ENCODE data around the gene EIF3B. TPM values are rescaled to one million over a fixed set of nuclear protein-coding genes. Genes with fewer than 3 reads are reported as not detected.
"Not testable (repeated sequence)": the region's sequence is repeated elsewhere in the genome, so short reads cannot be mapped to it uniquely, and the experiment has no call there.

EIF3B gene
- total RNA-seq, 4 donors from 2014 or later = 116 to 251 (median 122) TPM

DNA sequence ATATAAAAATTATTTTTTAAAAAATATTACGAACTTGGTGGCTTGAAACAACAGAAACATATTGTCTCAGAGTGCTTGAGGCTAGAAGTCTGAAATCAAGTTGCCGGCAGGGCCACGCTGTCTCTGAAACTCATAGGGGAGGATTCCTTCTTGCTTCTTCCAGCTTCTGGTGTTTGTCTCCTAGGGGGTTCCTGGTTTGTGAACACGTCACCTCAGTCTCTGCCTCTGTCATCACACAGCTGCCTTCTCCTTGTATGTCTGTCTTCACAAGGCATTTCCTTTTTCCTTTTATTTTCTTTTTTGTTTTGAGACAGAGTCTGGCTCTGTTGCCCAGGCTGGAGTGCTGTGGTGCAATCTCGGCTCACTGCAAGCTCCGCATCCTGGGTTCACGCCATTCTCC is 27.7 kb upstream of the EIF3B start:
- TF ChIP-seq CTCF (IDR thresholded peaks at IDR 0.05) = no peak
- DNase-seq (ENCODE audit: low spot score) = no peak
- ATAC-seq (ENCODE audit: low FRiP score) = no peak

GRCh38 chr7:2330493-2330892 is 24.1 kb upstream of the EIF3B start:
- no peak for ATAC-seq (ENCODE audit: low FRiP score)
- no peak for TF ChIP-seq CTCF (IDR thresholded peaks at IDR 0.05)

GRCh38 chr7:2331707-2332106 is 22.9 kb upstream of the EIF3B start:
- no peak for TF ChIP-seq CTCF (IDR thresholded peaks at IDR 0.05)
- DNase-seq (ENCODE audit: low spot score) (no peak), ATAC-seq (ENCODE audit: low FRiP score) (no peak)

More at GRCh38 chr7:2330493-2330892, 24.1 kb upstream of the EIF3B start:
- no peak for DNase-seq (ENCODE audit: low spot score)

- not testable (repeated sequence) for ATAC-seq (ENCODE audit: low FRiP score); DNase-seq (ENCODE audit: low spot score)
Observed at GRCh38 chr7:2332606-2333231, 21.9 kb upstream of the EIF3B start.

DNA sequence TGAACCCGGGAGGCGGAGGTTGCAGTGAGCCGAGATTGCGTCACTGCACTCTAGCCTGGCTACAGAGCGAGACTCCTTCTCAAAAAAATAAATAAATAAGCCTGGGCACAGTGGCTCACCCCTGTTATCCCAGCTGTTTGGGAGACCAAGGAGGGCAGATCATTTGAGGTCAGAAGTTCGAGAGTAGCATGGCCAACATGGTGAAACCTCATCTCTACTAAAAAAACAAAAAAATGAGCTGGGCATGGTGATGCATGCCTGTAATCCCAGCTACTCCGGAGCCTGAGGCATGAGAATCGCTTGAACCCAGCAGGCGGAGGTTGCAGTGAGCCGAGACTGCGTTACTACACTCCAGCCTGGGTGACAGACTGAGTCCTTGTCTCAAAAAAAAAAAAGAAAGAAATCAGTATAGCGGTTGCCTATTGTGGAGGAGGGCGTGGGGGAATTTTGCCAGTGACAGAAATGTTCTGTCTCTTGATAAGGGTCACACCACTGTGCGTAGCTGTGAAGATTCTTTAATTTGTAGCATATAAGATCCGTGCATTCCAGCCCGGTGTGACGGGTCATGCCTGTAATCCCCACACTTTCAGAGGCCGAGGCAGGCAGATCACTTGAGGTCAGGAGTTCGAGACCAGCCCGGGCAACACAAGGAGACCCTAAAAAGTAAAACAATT is 17.9 kb upstream of the EIF3B start:
- no peak for TF ChIP-seq CTCF (IDR thresholded peaks at IDR 0.05)
- ATAC-seq (ENCODE audit: low FRiP score) (no peak), DNase-seq (ENCODE audit: low spot score) (no peak)

GRCh38 chr7:2347351-2348063 is 7.1 kb upstream of the EIF3B start:
- ATAC-seq (ENCODE audit: low FRiP score) = not testable (repeated sequence)

GRCh38 chr7:2350055-2350454 is 4.6 kb upstream of the EIF3B start:
- no peak for ATAC-seq (ENCODE audit: low FRiP score)
- no peak for TF ChIP-seq CTCF (IDR thresholded peaks at IDR 0.05)
- DNase-seq (ENCODE audit: low spot score) = no peak

More at GRCh38 chr7:2347351-2348063, 7.1 kb upstream of the EIF3B start:
- DNase-seq (ENCODE audit: low spot score) = not testable (repeated sequence)

DNA sequence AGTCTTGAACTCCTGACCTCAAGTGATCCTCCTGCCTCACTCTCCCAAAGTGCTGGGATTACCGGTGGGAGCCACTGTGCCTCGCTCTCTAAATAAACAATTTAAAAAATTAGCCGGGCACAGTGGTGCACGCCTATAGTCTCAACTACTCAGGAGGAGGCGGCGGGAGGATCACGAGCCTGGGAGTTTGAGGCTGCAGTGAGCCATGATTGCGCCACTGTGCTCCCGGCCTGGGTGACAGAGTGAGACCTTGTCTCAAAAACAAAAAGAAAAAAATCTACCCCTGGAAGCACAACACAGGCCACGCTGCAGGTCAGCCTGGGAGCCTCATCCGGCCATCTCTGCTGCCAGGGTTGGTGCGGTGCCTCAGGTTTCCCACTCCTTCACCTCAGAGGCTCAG is 3.8 kb upstream of the EIF3B start:
- no peak for TF ChIP-seq CTCF (IDR thresholded peaks at IDR 0.05)
- ATAC-seq (ENCODE audit: low FRiP score) (no peak), DNase-seq (ENCODE audit: low spot score) (no peak)

All from omental fat pad (tissue), 4 donors.